Lung (tissue), 12 donors: ENCODE results near the gene RNF115. TPM values are rescaled to one million over a fixed set of nuclear protein-coding genes. Genes with fewer than 3 reads are reported as not detected.

Experiments used
- ATAC-seq: fragments of 200-7000 bp; cut with Tn5 transposase; one replicate; pipeline ENCODE4 v1.9.1; 2020; ENCODE audit warnings: moderate number of reproducible peaks; ENCODE audit not compliant: insufficient read depth, low FRiP score
- DNase-seq, 3 donors: peaks; one replicate each; pipeline ENCODE4 v3.0.0-alpha.2; 2013 to 2017
- H3K27ac ChIP-seq, 2 donors: one replicate each; pipeline ENCODE4 v1.5.1; 2013; ENCODE audit warnings: mild to moderate bottlenecking in 2 of 2, moderate library complexity in 2 of 2, control low read depth in 1 of 2, inconsistent platforms in 1 of 2, low read depth in 1 of 2, low read length in 1 of 2
- H3K27me3 ChIP-seq, 3 donors: one replicate each; pipeline ENCODE4 v1.5.1; 2013; ENCODE audit warnings: low read length in 2 of 3; ENCODE audit not compliant: control insufficient read depth in 3 of 3, insufficient read depth in 3 of 3
- H3K36me3 ChIP-seq, 4 donors: one replicate each; pipeline ENCODE4 v1.5.1; 2013; ENCODE audit warnings: low read length in 4 of 4, mild to moderate bottlenecking in 1 of 4, moderate library complexity in 1 of 4; ENCODE audit not compliant: control insufficient read depth in 4 of 4, insufficient read depth in 4 of 4
- H3K4me1 ChIP-seq, 5 donors: one replicate each; pipeline ENCODE4 v1.5.1; 2013; ENCODE audit warnings: low read length in 5 of 5, mild to moderate bottlenecking in 2 of 5, moderate library complexity in 1 of 5; ENCODE audit not compliant: control insufficient read depth in 5 of 5, insufficient read depth in 5 of 5
- H3K4me3 ChIP-seq: one replicate; pipeline ENCODE4 v1.5.1; 2013; ENCODE audit warnings: mild to moderate bottlenecking, control low read depth, moderate library complexity
- H3K9ac ChIP-seq, 2 donors: one replicate each; pipeline ENCODE4 v1.5.1; 2013; ENCODE audit warnings: low read length in 2 of 2, control low read depth in 1 of 2; ENCODE audit not compliant: insufficient read depth in 1 of 2
- H3K9me3 ChIP-seq, 4 donors: one replicate each; pipeline ENCODE4 v1.5.1; 2013; ENCODE audit warnings: low read length in 3 of 4, mild to moderate bottlenecking in 1 of 4, moderate library complexity in 1 of 4; ENCODE audit not compliant: control insufficient read depth in 4 of 4, insufficient read depth in 3 of 4
- WGBS, 2 donors: extraction: QIAGEN DNeasy Blood & Tissue Kit; methylation state at CpG; one replicate each; pipeline ENCODE4 v1.1.7; 2013; 5-methylcytosine and 5-hydroxymethylcytosine counted together
- polyA plus RNA-seq, 2 donors: library from polyadenylated mRNA; stranded (reverse); fragments of 200-250 nt; gene quantifications; one replicate each; pipeline ENCODE4 v1.2.1, GENCODE V29; 2013
- total RNA-seq, 2 donors: library from RNA; depleted of rRNA in 1 of 2; stranded (reverse); fragments of >200 nt in 1 of 2; gene quantifications; one replicate each; pipeline ENCODE4 v1.2.1, GENCODE V29; 2014 to 2021
- TF ChIP-seq, protein P1 (sequence below): IDR thresholded peaks from 2 replicates; pipeline ENCODE4 v1.5.1; 2012; ENCODE audit warnings: mild to moderate bottlenecking; ENCODE audit errors: control extremely low read depth, extremely low read depth
- donor health status: control.
- donor health status: control.
- donor health status: Bipolar disorder and iron deficiency.
- donor health status: healthy.
- donor health status: DM: yes; HTN: yes; CAD: no.

Gene RNF115
- total and polyA plus RNA-seq, 4 donors, result 4.4 to 21.6 (median 11.5) TPM

GRCh38 chr1:145868232-145868631 lies 44.3 kb upstream of the RNF115 start:
- no peak overlapping the region for H3K27ac ChIP-seq
- H3K4me3 ChIP-seq, result no peak overlapping the region
- H3K4me1 ChIP-seq, result peaks cover 0 to 16% (median 1%) of the 10 kb centered on the region in 5 donors
- DNase-seq (no peak), ATAC-seq (no peak)
- 71 to 91% methylated on average over 4 of the region's 4 CpGs for WGBS, 2 donors
- no peaks in the 10 kb centered on the region for H3K9me3 ChIP-seq
- TF ChIP-seq, protein P1, sequence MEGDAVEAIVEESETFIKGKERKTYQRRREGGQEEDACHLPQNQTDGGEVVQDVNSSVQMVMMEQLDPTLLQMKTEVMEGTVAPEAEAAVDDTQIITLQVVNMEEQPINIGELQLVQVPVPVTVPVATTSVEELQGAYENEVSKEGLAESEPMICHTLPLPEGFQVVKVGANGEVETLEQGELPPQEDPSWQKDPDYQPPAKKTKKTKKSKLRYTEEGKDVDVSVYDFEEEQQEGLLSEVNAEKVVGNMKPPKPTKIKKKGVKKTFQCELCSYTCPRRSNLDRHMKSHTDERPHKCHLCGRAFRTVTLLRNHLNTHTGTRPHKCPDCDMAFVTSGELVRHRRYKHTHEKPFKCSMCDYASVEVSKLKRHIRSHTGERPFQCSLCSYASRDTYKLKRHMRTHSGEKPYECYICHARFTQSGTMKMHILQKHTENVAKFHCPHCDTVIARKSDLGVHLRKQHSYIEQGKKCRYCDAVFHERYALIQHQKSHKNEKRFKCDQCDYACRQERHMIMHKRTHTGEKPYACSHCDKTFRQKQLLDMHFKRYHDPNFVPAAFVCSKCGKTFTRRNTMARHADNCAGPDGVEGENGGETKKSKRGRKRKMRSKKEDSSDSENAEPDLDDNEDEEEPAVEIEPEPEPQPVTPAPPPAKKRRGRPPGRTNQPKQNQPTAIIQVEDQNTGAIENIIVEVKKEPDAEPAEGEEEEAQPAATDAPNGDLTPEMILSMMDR, result no peak
- peaks cover 0 to 18% (median 2%) of the 10 kb centered on the region in 4 donors for H3K36me3 ChIP-seq
- H3K27me3 ChIP-seq, result peaks cover 0 to 2% (median 0%) of the 10 kb centered on the region in 3 donors
- H3K9ac ChIP-seq, result no peak overlapping the region

- TF ChIP-seq, protein P1, result no peak
- H3K9me3 ChIP-seq, result no peaks in the 10 kb centered on the region
- H3K4me3 ChIP-seq, result no peak overlapping the region
- 82 to 91% methylated on average over 5 of the region's 5 CpGs for WGBS, 2 donors
- no peak for DNase-seq
- peaks cover 0 to 18% (median 2%) of the 10 kb centered on the region in 4 donors for H3K36me3 ChIP-seq
- H3K27ac ChIP-seq, result no peak overlapping the region
- H3K27me3 ChIP-seq, result no peaks in the 10 kb centered on the region
- no peak for ATAC-seq
- peaks cover 0 to 11% (median 0%) of the 10 kb centered on the region in 5 donors for H3K4me1 ChIP-seq
- no peak overlapping the region for H3K9ac ChIP-seq
These were observed 39.6 kb upstream of the RNF115 start for GRCh38 chr1:145863282-145864018.

- peak overlapping the region; percentile 82 to 96 for H3K27ac ChIP-seq
- peak; percentile 89 for ATAC-seq
- peak; percentile 94 to 97 (median 95) for DNase-seq
These were observed 35.7 kb upstream of the RNF115 start for GRCh38 chr1:145859491-145860023.

More at GRCh38 chr1:145859491-145860023, 35.7 kb upstream of the RNF115 start:
- H3K4me3 ChIP-seq, result peak overlapping the region; percentile 92
- peak overlapping the region; percentile 32 to 73 for H3K9ac ChIP-seq
- peaks cover 0 to 18% (median 0%) of the 10 kb centered on the region in 5 donors for H3K4me1 ChIP-seq
- no peaks in the 10 kb centered on the region for H3K9me3 ChIP-seq
- WGBS, 2 donors, result 0% methylated on average over 40 to 41 of the region's 41 CpGs
- no peaks in the 10 kb centered on the region for H3K27me3 ChIP-seq
- TF ChIP-seq, protein P1, result no peak
- H3K36me3 ChIP-seq, result peaks cover 10 to 20% (median 17%) of the 10 kb centered on the region in 4 donors
